HEK293 (cell line): ENCODE data around the gene INTS7.

ENCODE experiments used
- CTCF ChIA-PET: fragments of 350-600 bp; formaldehyde crosslinking; extraction: SDS; loops from one replicate; lab custom pipeline; 2021; ENCODE audit warnings: antibody characterized with exemption; lab: Yijun Ruan, JAX
- POLR2A ChIA-PET: fragments of 300-600 bp; formaldehyde crosslinking; extraction: SDS; loops from one replicate; lab custom pipeline; 2020; ENCODE audit warnings: antibody characterized with exemption, inconsistent platforms; lab: Yijun Ruan, JAX
- H3K27ac ChIP-seq: fragments of 200-500 bp; sonication (Bioruptor generic); 2 replicates; pipeline ENCODE4 v1.5.1; 2014; ENCODE audit warnings: low read depth, low read length, control low read depth, inconsistent platforms; ENCODE audit errors: extremely low read depth
- H3K36me3 ChIP-seq, 2 experiments: fragments of 200-500 bp in 1 of 2; sonication (Bioruptor generic) in 1 of 2; 1 replicate in 1 of 2; 2 replicates in 1 of 2; pipeline ENCODE4 v1.5.1; 2014 to 2017; ENCODE audit warnings: inconsistent platforms in 2 of 2, low read length in 2 of 2; ENCODE audit not compliant: control insufficient read depth in 2 of 2, insufficient read depth in 1 of 2
- H3K4me1 ChIP-seq: fragments of 200-500 bp; sonication (Bioruptor generic); 2 replicates; pipeline ENCODE4 v1.5.1; 2014; ENCODE audit warnings: mild to moderate bottlenecking, low read length, inconsistent platforms; ENCODE audit not compliant: control insufficient read depth, insufficient read depth
- H3K4me3 ChIP-seq: 2 replicates; pipeline ENCODE4 v1.5.1; 2011; ENCODE audit warnings: low read depth, mild to moderate bottlenecking, control low read depth, low read length, moderate library complexity
- H3K9me3 ChIP-seq: fragments of 200-500 bp; sonication (Bioruptor generic); 2 replicates; pipeline ENCODE4 v1.5.1; 2014; ENCODE audit warnings: low read depth, low read length, inconsistent platforms; ENCODE audit not compliant: control insufficient read depth, insufficient read depth
- SP7 ChIP-seq: fragments of 450-650 bp; formaldehyde crosslinking; IDR thresholded peaks from 2 replicates; pipeline ENCODE4 v1.5.1; 2016; ENCODE audit warnings: missing biosample characterization, missing genetic modification characterization
- TCF7L2 ChIP-seq: IDR thresholded peaks from 2 replicates; pipeline ENCODE4 v1.6.1; 2011; ENCODE audit warnings: low read depth, mild to moderate bottlenecking, inconsistent platforms, low read length, moderate library complexity, borderline replicate concordance
- ZIC2 ChIP-seq: fragments of 450-650 bp; formaldehyde crosslinking; IDR thresholded peaks from 2 replicates; pipeline ENCODE4 v1.5.1; 2016; ENCODE audit warnings: missing biosample characterization, missing genetic modification characterization
- ZNF146 ChIP-seq: fragments of 450-650 bp; formaldehyde crosslinking; IDR thresholded peaks from 2 replicates; pipeline ENCODE4 v1.5.1; 2016; ENCODE audit warnings: missing biosample characterization, missing genetic modification characterization
- TF ChIP-seq, protein P1 (sequence below): sonication (generic); formaldehyde crosslinking; IDR thresholded peaks from 2 replicates; pipeline ENCODE4 v1.8.1; 2022; ENCODE audit warnings: mild to moderate bottlenecking, moderate library complexity, missing genetic modification reagents
- TF ChIP-seq, protein P2 (sequence below): fragments of 450-650 bp; formaldehyde crosslinking; IDR thresholded peaks from 2 replicates; pipeline ENCODE4 v1.5.0; 2017; ENCODE audit warnings: missing biosample characterization, missing genetic modification characterization, borderline replicate concordance
- TF ChIP-seq, protein P3 (sequence below): fragments of 450-650 bp; formaldehyde crosslinking; IDR thresholded peaks from 2 replicates; pipeline ENCODE4 v1.5.1; 2016; ENCODE audit warnings: missing biosample characterization, missing genetic modification characterization
- TF ChIP-seq, protein P4 (sequence below): fragments of 450-650 bp; formaldehyde crosslinking; IDR thresholded peaks from 2 replicates; pipeline ENCODE4 v1.5.1; 2016; ENCODE audit warnings: missing biosample characterization, missing genetic modification characterization
- TF ChIP-seq, protein P5 (sequence below): fragments of 450-650 bp; formaldehyde crosslinking; IDR thresholded peaks from 2 replicates; pipeline ENCODE4 v1.5.1; 2016; ENCODE audit warnings: missing biosample characterization, missing genetic modification characterization

Gene INTS7

DNA sequence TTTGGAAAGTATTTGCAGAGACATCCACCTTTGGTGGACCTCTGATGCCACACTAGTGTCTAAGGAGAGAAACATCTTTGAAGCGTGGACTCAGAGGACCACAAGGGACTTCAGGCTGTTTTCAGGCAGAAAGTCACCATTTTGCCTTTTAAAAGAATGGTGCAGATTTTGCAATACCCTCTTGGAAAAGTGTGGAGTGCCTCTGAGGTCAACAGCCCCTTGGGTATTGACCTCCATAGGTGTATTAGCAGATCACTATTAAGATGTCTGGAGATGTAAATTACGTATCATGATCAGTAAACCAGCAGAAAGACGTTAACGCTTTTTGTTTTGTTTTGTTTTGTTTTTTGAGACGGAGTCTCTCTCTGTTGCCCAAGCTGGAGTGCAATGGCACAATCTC lies 87.0 kb downstream of the INTS7 start (continued):
- TF ChIP-seq SP7 (tag by site-specific recombination), result no peak
- TF ChIP-seq, protein P1, sequence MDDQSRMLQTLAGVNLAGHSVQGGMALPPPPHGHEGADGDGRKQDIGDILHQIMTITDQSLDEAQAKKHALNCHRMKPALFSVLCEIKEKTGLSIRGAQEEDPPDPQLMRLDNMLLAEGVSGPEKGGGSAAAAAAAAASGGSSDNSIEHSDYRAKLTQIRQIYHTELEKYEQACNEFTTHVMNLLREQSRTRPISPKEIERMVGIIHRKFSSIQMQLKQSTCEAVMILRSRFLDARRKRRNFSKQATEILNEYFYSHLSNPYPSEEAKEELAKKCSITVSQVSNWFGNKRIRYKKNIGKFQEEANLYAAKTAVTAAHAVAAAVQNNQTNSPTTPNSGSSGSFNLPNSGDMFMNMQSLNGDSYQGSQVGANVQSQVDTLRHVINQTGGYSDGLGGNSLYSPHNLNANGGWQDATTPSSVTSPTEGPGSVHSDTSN (CRISPR knock-in tag), result no peak
- TF ChIP-seq, protein P2, sequence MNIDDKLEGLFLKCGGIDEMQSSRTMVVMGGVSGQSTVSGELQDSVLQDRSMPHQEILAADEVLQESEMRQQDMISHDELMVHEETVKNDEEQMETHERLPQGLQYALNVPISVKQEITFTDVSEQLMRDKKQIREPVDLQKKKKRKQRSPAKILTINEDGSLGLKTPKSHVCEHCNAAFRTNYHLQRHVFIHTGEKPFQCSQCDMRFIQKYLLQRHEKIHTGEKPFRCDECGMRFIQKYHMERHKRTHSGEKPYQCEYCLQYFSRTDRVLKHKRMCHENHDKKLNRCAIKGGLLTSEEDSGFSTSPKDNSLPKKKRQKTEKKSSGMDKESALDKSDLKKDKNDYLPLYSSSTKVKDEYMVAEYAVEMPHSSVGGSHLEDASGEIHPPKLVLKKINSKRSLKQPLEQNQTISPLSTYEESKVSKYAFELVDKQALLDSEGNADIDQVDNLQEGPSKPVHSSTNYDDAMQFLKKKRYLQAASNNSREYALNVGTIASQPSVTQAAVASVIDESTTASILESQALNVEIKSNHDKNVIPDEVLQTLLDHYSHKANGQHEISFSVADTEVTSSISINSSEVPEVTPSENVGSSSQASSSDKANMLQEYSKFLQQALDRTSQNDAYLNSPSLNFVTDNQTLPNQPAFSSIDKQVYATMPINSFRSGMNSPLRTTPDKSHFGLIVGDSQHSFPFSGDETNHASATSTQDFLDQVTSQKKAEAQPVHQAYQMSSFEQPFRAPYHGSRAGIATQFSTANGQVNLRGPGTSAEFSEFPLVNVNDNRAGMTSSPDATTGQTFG (tag by site-specific recombination), result no peak

DNA sequence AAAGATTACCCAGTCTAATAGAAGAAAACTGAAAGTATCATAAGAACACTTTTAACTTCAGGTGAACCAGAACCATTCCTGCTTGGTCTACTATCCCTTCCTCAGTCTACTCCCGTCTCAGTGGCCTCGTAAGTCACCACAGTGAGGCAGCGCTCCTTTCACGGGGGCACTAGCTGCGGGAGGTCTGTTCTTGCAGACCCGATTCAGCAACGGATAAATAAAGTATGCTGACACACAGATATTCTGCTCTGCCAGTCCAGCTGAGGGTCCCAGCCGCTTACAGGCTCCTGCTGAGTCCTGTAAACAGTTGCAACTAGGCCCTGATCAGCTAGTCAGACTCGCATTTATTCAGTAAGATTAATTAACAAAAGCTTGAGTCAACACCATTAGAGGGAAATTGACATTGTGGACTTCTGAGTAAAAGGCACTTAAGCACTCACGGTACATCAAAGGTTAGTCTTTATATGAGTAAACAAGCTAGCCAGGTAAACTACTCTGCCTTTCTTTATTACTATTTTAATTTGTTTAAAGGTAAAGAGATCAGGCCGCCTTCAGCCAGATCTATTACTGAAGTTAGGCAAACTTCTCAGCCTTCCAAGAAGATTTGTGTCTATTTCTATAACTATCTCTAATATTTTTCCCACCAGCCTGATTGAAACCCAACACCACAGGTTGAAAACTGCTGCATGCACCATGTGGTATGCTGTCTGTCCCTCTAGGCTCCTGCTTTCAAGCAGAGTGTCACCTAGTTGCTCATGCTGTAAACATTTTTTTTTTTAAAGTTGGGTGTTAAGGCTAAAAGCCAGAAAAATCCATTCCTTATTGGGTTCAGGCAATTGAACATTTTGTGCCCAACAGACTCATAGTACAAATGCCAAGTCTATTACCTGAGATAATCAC lies 87.7 kb downstream of the INTS7 start:
- POLR2A ChIA-PET, result no interaction called here
- TF ChIP-seq ZIC2 (peak; percentile 61; the same call in 1 of the 2 replicates), TCF7L2 (peak; percentile 70; the same call in 1 of the 2 replicates), ZNF146 (tag by site-specific recombination) (no peak)
- TF ChIP-seq, protein P1 (CRISPR knock-in tag), result no peak
- TF ChIP-seq, protein P3, sequence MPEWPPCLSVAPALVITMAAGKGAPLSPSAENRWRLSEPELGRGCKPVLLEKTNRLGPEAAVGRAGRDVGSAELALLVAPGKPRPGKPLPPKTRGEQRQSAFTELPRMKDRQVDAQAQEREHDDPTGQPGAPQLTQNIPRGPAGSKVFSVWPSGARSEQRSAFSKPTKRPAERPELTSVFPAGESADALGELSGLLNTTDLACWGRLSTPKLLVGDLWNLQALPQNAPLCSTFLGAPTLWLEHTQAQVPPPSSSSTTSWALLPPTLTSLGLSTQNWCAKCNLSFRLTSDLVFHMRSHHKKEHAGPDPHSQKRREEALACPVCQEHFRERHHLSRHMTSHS, result no peak
- TF ChIP-seq, protein P4, sequence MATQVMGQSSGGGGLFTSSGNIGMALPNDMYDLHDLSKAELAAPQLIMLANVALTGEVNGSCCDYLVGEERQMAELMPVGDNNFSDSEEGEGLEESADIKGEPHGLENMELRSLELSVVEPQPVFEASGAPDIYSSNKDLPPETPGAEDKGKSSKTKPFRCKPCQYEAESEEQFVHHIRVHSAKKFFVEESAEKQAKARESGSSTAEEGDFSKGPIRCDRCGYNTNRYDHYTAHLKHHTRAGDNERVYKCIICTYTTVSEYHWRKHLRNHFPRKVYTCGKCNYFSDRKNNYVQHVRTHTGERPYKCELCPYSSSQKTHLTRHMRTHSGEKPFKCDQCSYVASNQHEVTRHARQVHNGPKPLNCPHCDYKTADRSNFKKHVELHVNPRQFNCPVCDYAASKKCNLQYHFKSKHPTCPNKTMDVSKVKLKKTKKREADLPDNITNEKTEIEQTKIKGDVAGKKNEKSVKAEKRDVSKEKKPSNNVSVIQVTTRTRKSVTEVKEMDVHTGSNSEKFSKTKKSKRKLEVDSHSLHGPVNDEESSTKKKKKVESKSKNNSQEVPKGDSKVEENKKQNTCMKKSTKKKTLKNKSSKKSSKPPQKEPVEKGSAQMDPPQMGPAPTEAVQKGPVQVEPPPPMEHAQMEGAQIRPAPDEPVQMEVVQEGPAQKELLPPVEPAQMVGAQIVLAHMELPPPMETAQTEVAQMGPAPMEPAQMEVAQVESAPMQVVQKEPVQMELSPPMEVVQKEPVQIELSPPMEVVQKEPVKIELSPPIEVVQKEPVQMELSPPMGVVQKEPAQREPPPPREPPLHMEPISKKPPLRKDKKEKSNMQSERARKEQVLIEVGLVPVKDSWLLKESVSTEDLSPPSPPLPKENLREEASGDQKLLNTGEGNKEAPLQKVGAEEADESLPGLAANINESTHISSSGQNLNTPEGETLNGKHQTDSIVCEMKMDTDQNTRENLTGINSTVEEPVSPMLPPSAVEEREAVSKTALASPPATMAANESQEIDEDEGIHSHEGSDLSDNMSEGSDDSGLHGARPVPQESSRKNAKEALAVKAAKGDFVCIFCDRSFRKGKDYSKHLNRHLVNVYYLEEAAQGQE (tag by site-specific recombination), result no peak
- TF ChIP-seq, protein P5, sequence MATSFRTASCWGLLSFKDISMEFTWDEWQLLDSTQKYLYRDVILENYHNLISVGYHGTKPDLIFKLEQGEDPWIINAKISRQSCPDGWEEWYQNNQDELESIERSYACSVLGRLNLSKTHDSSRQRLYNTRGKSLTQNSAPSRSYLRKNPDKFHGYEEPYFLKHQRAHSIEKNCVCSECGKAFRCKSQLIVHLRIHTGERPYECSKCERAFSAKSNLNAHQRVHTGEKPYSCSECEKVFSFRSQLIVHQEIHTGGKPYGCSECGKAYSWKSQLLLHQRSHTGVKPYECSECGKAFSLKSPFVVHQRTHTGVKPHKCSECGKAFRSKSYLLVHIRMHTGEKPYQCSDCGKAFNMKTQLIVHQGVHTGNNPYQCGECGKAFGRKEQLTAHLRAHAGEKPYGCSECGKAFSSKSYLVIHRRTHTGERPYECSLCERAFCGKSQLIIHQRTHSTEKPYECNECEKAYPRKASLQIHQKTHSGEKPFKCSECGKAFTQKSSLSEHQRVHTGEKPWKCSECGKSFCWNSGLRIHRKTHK, result no peak
- H3K4me1 ChIP-seq, result 0 out of 2 replicates have a peak, but pooled peaks cover 3% of the 10 kb centered on the region
- H3K36me3 ChIP-seq, result peaks cover 7 to 51% of the 10 kb centered on the region in 2 experiments
- no peak overlapping the region for H3K27ac ChIP-seq
- CTCF ChIA-PET, result interaction anchor here (0.8 kb wide), 1 partner anchor 10 kb away, joined by 3 read pairs; no protein-coding TSS in a partner anchor
- no peaks in the 10 kb centered on the region for H3K9me3 ChIP-seq
- no peak overlapping the region for H3K4me3 ChIP-seq
